ENCODE results near the gene PPTC7.

GRCh38 chr12:110513842-110514241, 69.3 kb downstream of the PPTC7 start:
- TF ChIP-seq, protein P1, sequence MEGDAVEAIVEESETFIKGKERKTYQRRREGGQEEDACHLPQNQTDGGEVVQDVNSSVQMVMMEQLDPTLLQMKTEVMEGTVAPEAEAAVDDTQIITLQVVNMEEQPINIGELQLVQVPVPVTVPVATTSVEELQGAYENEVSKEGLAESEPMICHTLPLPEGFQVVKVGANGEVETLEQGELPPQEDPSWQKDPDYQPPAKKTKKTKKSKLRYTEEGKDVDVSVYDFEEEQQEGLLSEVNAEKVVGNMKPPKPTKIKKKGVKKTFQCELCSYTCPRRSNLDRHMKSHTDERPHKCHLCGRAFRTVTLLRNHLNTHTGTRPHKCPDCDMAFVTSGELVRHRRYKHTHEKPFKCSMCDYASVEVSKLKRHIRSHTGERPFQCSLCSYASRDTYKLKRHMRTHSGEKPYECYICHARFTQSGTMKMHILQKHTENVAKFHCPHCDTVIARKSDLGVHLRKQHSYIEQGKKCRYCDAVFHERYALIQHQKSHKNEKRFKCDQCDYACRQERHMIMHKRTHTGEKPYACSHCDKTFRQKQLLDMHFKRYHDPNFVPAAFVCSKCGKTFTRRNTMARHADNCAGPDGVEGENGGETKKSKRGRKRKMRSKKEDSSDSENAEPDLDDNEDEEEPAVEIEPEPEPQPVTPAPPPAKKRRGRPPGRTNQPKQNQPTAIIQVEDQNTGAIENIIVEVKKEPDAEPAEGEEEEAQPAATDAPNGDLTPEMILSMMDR (IDR thresholded peaks at IDR 0.05; ENCODE audit: low read depth, low read length, poor library complexity, severe bottlenecking), result no peak
- TF ChIP-seq EZH2phosphoT487 (IDR thresholded peaks at IDR 0.05; ENCODE audit: borderline replicate concordance, low read length), result no peak

Data from DOHH2 (cell line).